HG03469 (cell line): ENCODE data around the gene PGPEP1.
A peak's percentile ranks its signal among the peaks of the same experiment; 100 is the strongest.
"Not testable (repeated sequence)": the region's sequence is repeated elsewhere in the genome, so short reads cannot be mapped to it uniquely, and the experiment has no call there.

Source experiments
- ATAC-seq: cut with Tn5 transposase; IDR thresholded peaks from one replicate; pipeline ENCODE4 v1.9.1; 2021; ENCODE audit warnings: mild to moderate bottlenecking, moderate library complexity, moderate number of reproducible peaks; ENCODE audit not compliant: unreplicated experiment

Gene PGPEP1

GRCh38 chr19:18389726-18390064 lies 49.3 kb downstream of the PGPEP1 start:
- no peak for ATAC-seq

- no peak for ATAC-seq
These were observed 49.9 kb downstream of the PGPEP1 start for GRCh38 chr19:18390065-18390907.

GRCh38 chr19:18391509-18392075 lies 51.2 kb downstream of the PGPEP1 start:
- ATAC-seq = no peak

GRCh38 chr19:18392417-18392816 lies 52.0 kb downstream of the PGPEP1 start:
- no peak for ATAC-seq

GRCh38 chr19:18392926-18393325 lies 52.5 kb downstream of the PGPEP1 start:
- no peak for ATAC-seq

DNA sequence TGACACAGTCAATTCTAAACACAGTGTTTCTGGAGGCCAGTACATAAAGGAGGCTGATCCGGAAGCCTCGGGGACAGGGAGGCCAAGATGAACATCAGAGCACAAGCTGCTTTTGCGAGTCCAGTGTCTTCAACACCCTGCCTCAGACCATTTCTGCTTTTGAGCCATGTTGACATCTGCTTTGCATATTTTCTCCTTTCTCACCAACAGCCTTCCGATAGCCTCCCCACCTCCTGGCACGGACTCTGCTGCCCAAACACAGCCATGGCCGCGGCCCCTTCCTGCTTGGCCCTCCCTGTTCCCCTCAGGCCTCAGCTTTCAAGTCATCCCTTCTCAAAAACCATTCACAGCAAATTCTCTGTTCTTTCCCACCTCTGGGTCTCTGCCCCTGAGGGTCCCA lies 53.4 kb downstream of the PGPEP1 start:
- ATAC-seq = no peak

- ATAC-seq = no peak
These were observed 56.3 kb downstream of the PGPEP1 start for GRCh38 chr19:18396471-18397241.

DNA sequence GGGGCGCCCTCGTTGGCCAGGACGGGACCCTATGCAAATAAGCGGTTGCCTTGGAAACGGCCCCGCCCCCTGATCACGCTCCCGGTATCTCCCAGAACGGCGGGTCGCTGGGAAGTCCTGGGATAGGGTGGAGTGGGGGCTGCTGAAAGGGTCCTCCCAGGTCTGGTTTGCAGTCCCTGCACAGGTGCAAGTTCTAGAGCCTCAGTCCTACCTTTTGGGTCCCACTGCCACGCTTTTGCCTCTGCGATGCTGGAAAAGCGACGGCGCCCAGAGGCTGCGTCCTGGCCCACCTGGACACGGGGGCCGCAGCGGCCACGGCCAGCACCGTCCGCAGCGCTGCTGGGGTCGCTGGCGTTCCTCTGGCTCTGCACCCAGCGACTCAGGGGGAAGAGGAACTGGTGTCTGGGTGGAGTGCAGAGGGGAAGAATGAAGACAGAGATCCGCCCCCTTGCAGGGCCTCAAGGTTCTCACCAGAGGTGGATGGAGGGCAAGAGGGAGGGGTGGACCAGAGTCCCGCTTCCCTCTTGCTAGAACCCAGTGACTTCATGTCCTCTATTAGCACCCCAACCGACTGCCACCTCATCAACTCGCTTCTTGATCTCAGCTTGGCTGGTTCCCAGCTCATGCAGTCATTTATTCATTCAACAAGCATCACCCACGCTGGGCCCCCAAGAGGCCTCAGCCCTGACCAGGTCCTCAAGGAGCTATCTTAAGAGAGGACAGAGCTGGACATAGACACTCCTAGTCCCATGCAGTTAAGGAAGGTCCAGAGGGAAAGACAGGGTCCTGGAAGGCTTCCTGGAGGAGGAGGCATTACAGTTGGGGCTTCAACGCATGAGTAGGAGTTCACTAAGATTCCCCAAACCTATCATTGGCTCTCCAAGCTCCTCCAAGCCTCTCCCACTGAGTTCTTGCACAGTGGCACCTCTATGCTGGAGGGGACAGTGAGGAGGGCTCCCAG lies 57.1 kb downstream of the PGPEP1 start, which contains the start of gene LRRC25:
LRRC25 (minus strand) TSS at position 381 of the 961 bp plus-strand sequence. CDS start 659 bp downstream, outside the sequence.
- ATAC-seq = no peak

DNA sequence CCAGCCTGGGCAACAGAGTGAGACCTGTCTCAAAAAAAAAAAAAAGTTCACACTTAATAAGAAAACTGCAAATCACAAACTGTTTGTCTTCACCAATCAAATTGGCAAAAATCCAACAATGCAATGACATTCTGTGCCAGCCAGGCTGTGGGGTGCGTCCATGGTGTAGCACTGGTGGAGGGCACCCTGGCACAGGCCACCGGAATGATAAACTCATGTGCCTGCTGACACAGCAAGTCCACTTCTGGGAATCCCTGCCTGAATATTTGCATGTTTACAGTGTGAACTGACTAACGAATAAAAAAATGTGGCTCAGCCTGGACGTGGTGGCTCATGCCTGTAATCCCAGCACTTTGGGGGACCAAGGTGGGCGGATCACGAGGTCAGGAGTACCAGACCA lies 58.6 kb downstream of the PGPEP1 start:
- ATAC-seq = no peak

GRCh38 chr19:18401580-18402112 lies 61.2 kb downstream of the PGPEP1 start:
- no peak for ATAC-seq

- not testable (repeated sequence) for ATAC-seq
These were observed 62.3 kb downstream of the PGPEP1 start for GRCh38 chr19:18402455-18403248.

DNA sequence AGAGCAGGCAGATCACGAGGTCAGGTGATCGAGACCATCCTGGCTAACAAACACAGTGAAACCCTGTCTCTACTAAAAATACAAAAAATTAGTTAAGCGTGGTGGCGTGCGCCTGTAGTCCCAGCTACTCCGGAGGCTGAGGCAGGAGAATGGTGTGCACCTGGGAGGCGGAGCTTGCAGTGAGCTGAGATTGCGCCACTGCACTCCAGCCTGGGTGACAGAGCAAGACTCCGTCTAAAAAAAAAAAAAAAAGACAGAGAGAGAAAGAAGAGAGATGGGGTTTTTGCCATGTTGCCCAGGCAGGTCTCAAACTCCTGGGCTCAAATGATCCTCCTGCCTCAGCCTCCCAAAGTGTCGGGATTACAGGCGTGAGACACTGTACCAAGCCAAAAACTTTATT lies 65.4 kb downstream of the PGPEP1 start:
- ATAC-seq = not testable (repeated sequence)

GRCh38 chr19:18406749-18407148 lies 66.4 kb downstream of the PGPEP1 start:
- no peak for ATAC-seq

GRCh38 chr19:18408053-18408476 lies 67.7 kb downstream of the PGPEP1 start:
- ATAC-seq = peak; percentile 44

- ATAC-seq = no peak
These were observed 72.3 kb downstream of the PGPEP1 start for GRCh38 chr19:18412610-18413239.

DNA sequence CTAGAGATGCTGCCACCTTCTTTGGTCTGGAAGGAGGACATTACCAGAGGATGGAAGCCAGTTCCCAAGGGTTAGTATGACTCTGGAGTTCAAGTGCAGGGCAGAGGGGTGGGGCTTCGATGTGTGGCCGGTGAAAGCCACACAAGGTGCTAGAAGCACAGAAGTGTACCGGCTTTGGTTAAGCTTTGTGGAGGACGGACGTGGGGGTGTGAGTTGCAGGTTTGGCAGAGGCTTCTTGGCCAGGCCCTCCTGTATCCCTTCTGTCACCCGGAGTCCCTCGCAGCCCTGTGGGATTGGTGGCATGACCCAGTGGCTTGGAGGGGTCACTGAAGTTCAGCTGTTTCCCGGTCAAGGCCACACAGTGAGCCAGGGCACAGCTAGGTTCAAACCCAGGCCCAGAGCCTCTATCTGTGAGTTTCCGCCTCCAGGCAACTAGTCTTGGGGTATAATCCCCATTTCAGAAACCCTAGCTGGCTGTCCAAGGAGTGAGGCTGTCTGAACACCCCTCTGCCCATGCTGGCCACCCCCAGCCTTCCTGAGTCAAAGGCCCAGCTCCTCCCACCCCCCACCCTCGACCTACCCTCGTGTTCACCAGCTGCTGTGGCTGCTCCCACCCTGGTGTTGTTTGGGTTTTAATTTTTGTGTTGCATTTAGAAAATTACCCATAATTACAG lies 74.2 kb downstream of the PGPEP1 start:
- no peak for ATAC-seq

DNA sequence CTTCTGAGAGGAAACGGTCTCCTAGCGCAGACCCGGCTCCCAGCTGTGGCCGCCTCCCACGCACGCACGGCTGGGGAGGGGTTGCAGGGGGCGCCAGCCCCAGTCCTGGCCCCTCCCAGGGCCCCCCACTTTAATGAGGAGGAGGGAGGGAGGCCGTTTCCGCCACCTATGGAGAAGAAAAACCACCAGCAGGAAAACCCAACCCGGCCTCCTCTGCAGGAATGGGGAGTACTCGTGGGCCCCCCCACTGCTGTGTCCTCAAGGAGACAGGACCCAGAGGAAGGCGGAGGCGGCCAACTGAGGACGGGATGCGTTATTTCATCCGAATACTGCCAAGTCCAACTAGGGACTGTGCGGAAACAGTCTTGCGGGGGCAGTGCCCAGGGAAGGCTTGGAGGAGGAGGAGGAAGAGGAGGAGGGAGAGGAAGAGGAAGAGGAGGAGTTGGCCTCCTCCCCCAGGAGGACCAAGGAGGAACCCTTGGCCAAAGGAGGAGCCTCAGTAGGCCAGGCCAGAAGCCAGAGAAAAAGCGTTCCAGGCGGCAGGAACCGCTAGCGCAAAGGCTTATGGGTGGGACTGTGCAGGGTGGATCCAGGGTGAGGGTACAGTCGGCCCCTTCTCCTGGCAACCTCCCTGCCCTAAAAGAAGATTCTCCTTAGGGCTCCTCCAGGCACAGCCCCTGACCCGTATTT lies 74.9 kb downstream of the PGPEP1 start:
- ATAC-seq = no peak

- no peak for ATAC-seq
These were observed 76.4 kb downstream of the PGPEP1 start for GRCh38 chr19:18416778-18417249.
